Measurements from ENCODE around the gene SLC24A3. TPM values are rescaled to one million over a fixed set of nuclear protein-coding genes. Genes with fewer than 3 reads are reported as not detected.
A peak's percentile ranks its signal among the peaks of the same experiment; 100 is the strongest.

SLC24A3 gene
- total and polyA plus RNA-seq, 2 experiments from 2014 or later = not detected

- Histone ChIP-seq H3K4me1 (ENCODE audit: insufficient read depth) (no peaks in the 10 kb centered on the region), H2AFZ (no peak overlapping the region), H3K9ac (no peak overlapping the region), H3K9me2 (ENCODE audit: insufficient read depth) (no peaks in the 10 kb centered on the region), H3K36me3 (ENCODE audit: low read depth) (no peaks in the 10 kb centered on the region), H3K27ac (no peak overlapping the region), H3F3A (ENCODE audit: insufficient read depth) (no peaks in the 10 kb centered on the region), H3K4me3 (no peak overlapping the region), H4K20me1 (ENCODE audit: insufficient read depth) (no peaks in the 10 kb centered on the region), H3K4me2 (ENCODE audit: unreplicated experiment) (no peak overlapping the region), H3K27me3 (replicated peaks; ENCODE audit: insufficient read depth) (no peaks in the 10 kb centered on the region), H3K79me2 (ENCODE audit: insufficient read depth) (no peaks in the 10 kb centered on the region), H3K9me3 (ENCODE audit: low read depth) (no peaks in the 10 kb centered on the region)
- in situ Hi-C loops (cut with MboI) = no loop called here
- WGBS, 2 experiments (ENCODE audit: low coverage in 1 of 2, low lambda C conversion rate in 2 of 2, missing lambda C conversion rate in 2 of 2) = 43 to 49% methylated on average over 4 of the region's 4 CpGs
- no peak for TF ChIP-seq EZH2phosphoT487 (IDR thresholded peaks at IDR 0.05; ENCODE audit: insufficient read depth, low read depth)
- TF ChIP-seq EZH2 (IDR thresholded peaks at IDR 0.05; ENCODE audit: insufficient read depth, poor library complexity, severe bottlenecking) = no peak
- DNase-seq = no peak
Measured at GRCh38 chr20:19254956-19255355, 42.5 kb downstream of the SLC24A3 start.

DNA sequence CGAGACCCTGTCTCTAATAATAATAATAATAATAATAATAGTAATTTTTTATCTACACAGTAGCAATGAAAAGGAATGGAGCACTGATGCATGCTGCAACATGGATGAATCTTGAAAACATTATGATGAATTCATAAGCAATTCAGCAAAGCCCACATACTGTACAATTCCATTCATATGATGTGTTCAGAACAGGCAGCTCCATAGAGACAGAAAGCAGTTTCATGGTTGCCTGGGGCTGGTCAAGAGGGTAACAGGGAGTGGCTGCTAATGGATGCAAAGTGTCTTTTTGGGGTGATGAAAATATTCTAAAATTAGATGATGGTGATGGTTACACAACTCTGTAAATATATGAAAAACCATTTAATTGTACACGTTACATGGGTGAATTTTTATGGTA, 43.6 kb downstream of the SLC24A3 start:
- in situ Hi-C loops (cut with MboI) = no loop called here

GRCh38 chr20:19256906-19257595, 44.6 kb downstream of the SLC24A3 start:
- H3F3A ChIP-seq (ENCODE audit: insufficient read depth) = no peaks in the 10 kb centered on the region
- H3K27me3 ChIP-seq (replicated peaks; ENCODE audit: insufficient read depth) = no peaks in the 10 kb centered on the region
- WGBS, 2 experiments (ENCODE audit: low coverage in 1 of 2, low lambda C conversion rate in 2 of 2, missing lambda C conversion rate in 2 of 2) = 72 to 75% methylated on average over 11 of the region's 11 CpGs
- no peak for DNase-seq
- no peaks in the 10 kb centered on the region for H3K36me3 ChIP-seq (ENCODE audit: low read depth)
- H3K4me2 ChIP-seq (ENCODE audit: unreplicated experiment) = no peak overlapping the region
- no peak overlapping the region for H3K9ac ChIP-seq
- H2AFZ ChIP-seq = no peak overlapping the region
- no peaks in the 10 kb centered on the region for H3K9me3 ChIP-seq (ENCODE audit: low read depth)
- no peaks in the 10 kb centered on the region for H3K79me2 ChIP-seq (ENCODE audit: insufficient read depth)
- in situ Hi-C loops (cut with MboI) = no loop called here
- H4K20me1 ChIP-seq (ENCODE audit: insufficient read depth) = no peaks in the 10 kb centered on the region
- H3K27ac ChIP-seq = no peak overlapping the region
- TF ChIP-seq EZH2phosphoT487 (IDR thresholded peaks at IDR 0.05; ENCODE audit: insufficient read depth, low read depth) (no peak), EZH2 (IDR thresholded peaks at IDR 0.05; ENCODE audit: insufficient read depth, poor library complexity, severe bottlenecking) (no peak)
- H3K4me3 ChIP-seq = no peak overlapping the region
- H3K9me2 ChIP-seq (ENCODE audit: insufficient read depth) = no peaks in the 10 kb centered on the region
- H3K4me1 ChIP-seq (ENCODE audit: insufficient read depth) = no peaks in the 10 kb centered on the region

More for the DNA sequence above, 43.6 kb downstream of the SLC24A3 start:
- no peak overlapping the region for H3K4me2 ChIP-seq (ENCODE audit: unreplicated experiment)
- DNase-seq = peak; percentile 34
- H3K4me1 ChIP-seq (ENCODE audit: insufficient read depth) = no peaks in the 10 kb centered on the region
- no peaks in the 10 kb centered on the region for H3K79me2 ChIP-seq (ENCODE audit: insufficient read depth)
- no peaks in the 10 kb centered on the region for H3K9me2 ChIP-seq (ENCODE audit: insufficient read depth)
- TF ChIP-seq EZH2 (IDR thresholded peaks at IDR 0.05; ENCODE audit: insufficient read depth, poor library complexity, severe bottlenecking) = no peak
- no peak for TF ChIP-seq EZH2phosphoT487 (IDR thresholded peaks at IDR 0.05; ENCODE audit: insufficient read depth, low read depth)
- no peaks in the 10 kb centered on the region for H3K36me3 ChIP-seq (ENCODE audit: low read depth)
- no peaks in the 10 kb centered on the region for H3F3A ChIP-seq (ENCODE audit: insufficient read depth)
- H3K9me3 ChIP-seq (ENCODE audit: low read depth) = no peaks in the 10 kb centered on the region
- WGBS, 2 experiments (ENCODE audit: low coverage in 1 of 2, low lambda C conversion rate in 2 of 2, missing lambda C conversion rate in 2 of 2) = 63 to 79% methylated on average over 2 of the region's 2 CpGs
- H3K27ac ChIP-seq = no peak overlapping the region
- H3K9ac ChIP-seq = no peak overlapping the region
- H3K4me3 ChIP-seq = no peak overlapping the region
- no peak overlapping the region for H2AFZ ChIP-seq
- no peaks in the 10 kb centered on the region for H4K20me1 ChIP-seq (ENCODE audit: insufficient read depth)
- no peaks in the 10 kb centered on the region for H3K27me3 ChIP-seq (replicated peaks; ENCODE audit: insufficient read depth)

DNA sequence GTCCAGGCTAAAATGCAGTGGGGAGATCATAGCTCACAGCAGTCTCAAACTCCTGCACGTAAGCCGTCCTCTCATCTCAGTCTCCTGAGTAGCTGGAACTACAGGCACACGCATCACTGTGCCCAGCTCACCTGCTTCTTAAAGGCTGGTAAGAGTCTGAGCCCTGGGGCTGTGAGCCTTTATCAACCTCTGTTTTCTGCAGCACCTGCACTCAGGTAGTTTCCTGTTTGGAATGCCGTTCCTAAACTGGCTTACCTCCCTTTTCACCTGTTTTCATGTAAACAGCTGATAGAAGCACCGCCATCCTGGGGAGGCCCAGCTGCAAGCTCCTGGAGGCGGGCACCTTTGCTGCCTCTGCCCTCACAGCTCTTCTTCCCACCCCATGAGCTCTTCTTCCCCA, 45.4 kb downstream of the SLC24A3 start:
- Histone ChIP-seq H3K4me2 (ENCODE audit: unreplicated experiment) (no peak overlapping the region), H3K9me3 (ENCODE audit: low read depth) (no peaks in the 10 kb centered on the region), H3K27ac (no peak overlapping the region), H3K4me1 (ENCODE audit: insufficient read depth) (no peaks in the 10 kb centered on the region), H3F3A (ENCODE audit: insufficient read depth) (no peaks in the 10 kb centered on the region), H3K4me3 (no peak overlapping the region), H3K79me2 (ENCODE audit: insufficient read depth) (no peaks in the 10 kb centered on the region), H3K27me3 (replicated peaks; ENCODE audit: insufficient read depth) (no peaks in the 10 kb centered on the region), H3K9ac (no peak overlapping the region), H4K20me1 (ENCODE audit: insufficient read depth) (no peaks in the 10 kb centered on the region), H3K9me2 (ENCODE audit: insufficient read depth) (no peaks in the 10 kb centered on the region), H3K36me3 (ENCODE audit: low read depth) (no peaks in the 10 kb centered on the region), H2AFZ (no peak overlapping the region)
- in situ Hi-C loops (cut with MboI) = no loop called here
- TF ChIP-seq EZH2 (IDR thresholded peaks at IDR 0.05; ENCODE audit: insufficient read depth, poor library complexity, severe bottlenecking) (no peak), EZH2phosphoT487 (IDR thresholded peaks at IDR 0.05; ENCODE audit: insufficient read depth, low read depth) (no peak)
- 68 to 72% methylated on average over 6 of the region's 6 CpGs for WGBS, 2 experiments (ENCODE audit: low coverage in 1 of 2, low lambda C conversion rate in 2 of 2, missing lambda C conversion rate in 2 of 2)
- no peak for DNase-seq
